Transverse colon (tissue), 4 donors: ENCODE measurements around the gene CHAT. TPM values are rescaled to one million over a fixed set of nuclear protein-coding genes. Genes with fewer than 3 reads are reported as not detected.

Source experiments
- DNase-seq: peaks from one replicate; pipeline ENCODE4 v3.0.0-alpha.2; 2019
- H3K27ac ChIP-seq, 4 donors: fragments of 200-600 bp; sonication (generic); 2 replicates each; pipeline ENCODE4 v1.5.1; 2016 to 2018; ENCODE audit warnings: inconsistent platforms in 4 of 4
- H3K27me3 ChIP-seq: fragments of 200-600 bp; sonication (generic); 2 replicates; pipeline ENCODE4 v1.5.1; 2017; ENCODE audit warnings: inconsistent platforms
- H3K36me3 ChIP-seq, 4 donors: fragments of 200-600 bp; sonication (generic); 2 replicates each; pipeline ENCODE4 v1.5.1; 2017 to 2019; ENCODE audit warnings: inconsistent platforms in 4 of 4
- H3K4me1 ChIP-seq, 4 donors: fragments of 200-600 bp; sonication (generic); 2 replicates each; pipeline ENCODE4 v1.5.1; 2017 to 2020; ENCODE audit warnings: inconsistent platforms in 4 of 4
- H3K4me3 ChIP-seq, 4 donors: fragments of 200-600 bp; sonication (generic); 1 replicate in 1 of 4; 2 replicates in 3 of 4; pipeline versions ENCODE4 v1.5.1 to v1.6.1; 2017 to 2019; ENCODE audit warnings: inconsistent platforms in 4 of 4
- H3K9me3 ChIP-seq, 2 donors: fragments of 200-600 bp; sonication (generic); 2 replicates each; pipeline ENCODE4 v1.5.1; 2017 to 2019; ENCODE audit warnings: inconsistent platforms in 2 of 2
- EP300 ChIP-seq: sonication (generic); formaldehyde crosslinking; IDR thresholded peaks from one replicate; pipeline ENCODE4 v1.6.1; 2017; ENCODE audit warnings: antibody characterized with exemption, low read depth
- POLR2A ChIP-seq: fragments of 450-650 bp; IDR thresholded peaks from one replicate; pipeline ENCODE4 v1.6.1; 2016; ENCODE audit warnings: antibody characterized with exemption, mild to moderate bottlenecking, moderate library complexity
- POLR2AphosphoS5 ChIP-seq, 3 donors: sonication (generic); formaldehyde crosslinking; IDR thresholded peaks; one replicate each; pipeline ENCODE4 v1.6.1; 2016; ENCODE audit warnings: antibody characterized with exemption in 3 of 3
- WGBS, 2 donors: methylation state at CpG; one replicate each; pipeline ENCODE4 v1.1.5; 2018; ENCODE audit warnings: low coverage in 1 of 2; 5-methylcytosine and 5-hydroxymethylcytosine counted together
- in situ Hi-C, 4 donors: fragments of 200-750 bp; cut with MboI; loops; one replicate each; pipeline versions ENCODE4 v1.15.0 to v1.15.1; 2017; ENCODE audit warnings: low sequenced_read_pairs in 3 of 4, low pct_ligation_motif_present in 1 of 4, low pct_unique_long_range_greater_than_20kb in 1 of 4
- intact Hi-C: fragments of 100-400 bp; cut with DNase I; formaldehyde crosslinking; loops from one replicate; pipeline ENCODE4 v1.15.1; 2023; ENCODE audit warnings: low total_unique reads
- total RNA-seq, 4 donors: library from RNA; depleted of rRNA; stranded (reverse); fragments of >200 nt; gene quantifications; one replicate each; pipeline ENCODE4 v1.1.0, GENCODE V29; 2016
- TF ChIP-seq, protein P1 (sequence below), 5 experiments: fragments of 200-600 bp in 3 of 5; fragments of 450-650 bp in 2 of 5; sonication (generic) in 3 of 5; IDR thresholded peaks; 1 replicate in 2 of 5; 2 replicates in 3 of 5; pipeline ENCODE4 v1.5.1; 2016 to 2017; ENCODE audit warnings: antibody characterized with exemption in 5 of 5, inconsistent platforms in 3 of 5, mild to moderate bottlenecking in 2 of 5, moderate library complexity in 1 of 5

The CHAT gene
- total RNA-seq, 4 donors from 2014 or later: 1.1 to 3.8 TPM; not detected in 2

DNA sequence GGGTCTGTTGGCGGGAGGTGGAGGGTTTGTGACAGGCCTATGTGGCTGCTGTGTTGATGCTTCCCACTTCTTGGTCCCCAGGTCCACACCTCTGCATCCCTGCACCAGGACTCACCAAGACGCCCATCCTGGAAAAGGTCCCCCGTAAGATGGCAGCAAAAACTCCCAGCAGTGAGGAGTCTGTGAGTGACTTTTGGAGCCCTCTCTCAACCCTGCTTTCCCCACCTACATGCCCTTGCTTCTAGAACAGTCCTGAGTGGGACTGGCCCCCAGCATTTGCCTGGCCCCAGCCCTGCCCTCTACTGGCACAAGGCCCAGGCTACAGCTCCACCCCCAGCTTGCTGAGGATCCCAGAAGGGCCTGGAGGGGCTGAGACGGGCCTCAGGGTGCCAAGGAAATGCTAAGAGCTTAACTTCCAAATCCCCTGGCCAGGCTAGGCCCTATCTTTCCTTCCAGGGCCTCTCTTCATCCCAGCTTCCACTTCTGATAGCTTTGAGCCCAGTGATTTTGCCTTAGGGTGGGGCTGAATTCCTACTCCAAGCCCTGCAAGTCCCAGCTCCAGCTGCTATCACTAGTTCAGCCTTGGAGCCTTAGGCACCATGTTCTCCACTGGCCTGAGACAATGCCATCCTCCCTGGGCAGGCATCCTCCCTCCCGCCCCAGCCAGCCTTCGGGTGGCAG, 2.7 kb downstream of the CHAT start:
- intact Hi-C loops (loop anchor here (10.0 kb wide), 1 partner anchor 1352 kb away; no protein-coding TSS in a partner anchor), in situ Hi-C loops (no loop called here)
- WGBS, 2 donors: 65% methylated on average over 6 of the region's 6 CpGs; no CpG with 5 or more reads in 1 of the 2 donors
- no peak for DNase-seq
- no peaks in the 10 kb centered on the region for H3K4me1 ChIP-seq
- no peaks in the 10 kb centered on the region for H3K9me3 ChIP-seq
- TF ChIP-seq EP300 (no peak), POLR2A (no peak), POLR2AphosphoS5 (IDR thresholded peaks at IDR 0.05) (no peak)
- TF ChIP-seq, protein P1, sequence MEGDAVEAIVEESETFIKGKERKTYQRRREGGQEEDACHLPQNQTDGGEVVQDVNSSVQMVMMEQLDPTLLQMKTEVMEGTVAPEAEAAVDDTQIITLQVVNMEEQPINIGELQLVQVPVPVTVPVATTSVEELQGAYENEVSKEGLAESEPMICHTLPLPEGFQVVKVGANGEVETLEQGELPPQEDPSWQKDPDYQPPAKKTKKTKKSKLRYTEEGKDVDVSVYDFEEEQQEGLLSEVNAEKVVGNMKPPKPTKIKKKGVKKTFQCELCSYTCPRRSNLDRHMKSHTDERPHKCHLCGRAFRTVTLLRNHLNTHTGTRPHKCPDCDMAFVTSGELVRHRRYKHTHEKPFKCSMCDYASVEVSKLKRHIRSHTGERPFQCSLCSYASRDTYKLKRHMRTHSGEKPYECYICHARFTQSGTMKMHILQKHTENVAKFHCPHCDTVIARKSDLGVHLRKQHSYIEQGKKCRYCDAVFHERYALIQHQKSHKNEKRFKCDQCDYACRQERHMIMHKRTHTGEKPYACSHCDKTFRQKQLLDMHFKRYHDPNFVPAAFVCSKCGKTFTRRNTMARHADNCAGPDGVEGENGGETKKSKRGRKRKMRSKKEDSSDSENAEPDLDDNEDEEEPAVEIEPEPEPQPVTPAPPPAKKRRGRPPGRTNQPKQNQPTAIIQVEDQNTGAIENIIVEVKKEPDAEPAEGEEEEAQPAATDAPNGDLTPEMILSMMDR (IDR thresholded peaks at IDR 0.05): no peak
- H3K4me3 ChIP-seq: no peak overlapping the region
- peaks cover 71% of the 10 kb centered on the region for H3K27me3 ChIP-seq
- no peak overlapping the region for H3K27ac ChIP-seq
- no peaks in the 10 kb centered on the region for H3K36me3 ChIP-seq

DNA sequence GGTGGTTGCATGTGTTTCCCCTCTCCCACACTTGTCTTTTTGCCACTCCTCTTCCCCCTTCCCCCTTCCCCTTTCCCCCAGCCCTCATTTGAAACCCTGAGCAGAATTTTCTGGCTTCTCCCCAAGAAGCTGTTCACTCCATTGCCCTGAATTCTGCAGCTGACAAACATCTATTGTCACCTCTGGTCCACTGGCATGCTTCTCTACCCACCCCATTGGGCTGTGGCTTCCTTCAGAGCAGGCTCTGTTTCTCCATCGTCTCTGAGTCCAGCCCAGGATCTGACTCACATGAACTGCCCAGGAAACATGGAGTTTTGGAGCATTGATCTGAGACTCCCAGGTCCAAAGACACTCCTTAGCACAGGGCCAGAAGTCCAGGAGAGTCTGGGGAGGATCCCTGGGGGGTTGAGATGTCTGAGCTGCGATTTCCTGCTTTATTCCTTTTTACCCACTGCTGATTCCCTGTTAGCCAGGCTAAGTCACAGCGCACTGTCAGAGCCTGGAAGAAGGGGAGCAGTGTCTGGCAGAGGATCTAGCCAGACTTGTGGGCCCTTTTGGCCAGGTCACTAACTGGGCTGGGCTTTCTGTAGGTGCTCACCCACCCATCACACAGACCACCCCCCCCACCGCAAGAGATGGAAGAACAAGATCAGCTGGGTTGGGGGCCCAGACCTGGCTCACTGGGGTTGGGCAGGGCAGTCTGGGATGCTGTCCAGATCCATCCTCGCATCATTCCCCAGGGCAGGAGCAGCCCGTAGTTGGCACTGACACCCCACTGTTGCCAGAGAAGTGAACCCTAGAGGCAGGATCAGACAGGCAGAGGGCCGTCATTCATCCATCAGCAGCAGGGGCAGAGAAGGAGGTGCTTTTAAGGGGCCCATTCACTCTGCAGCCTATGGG, 3.5 kb downstream of the CHAT start:
- Histone ChIP-seq H3K9me3 (no peaks in the 10 kb centered on the region), H3K27me3 (peaks cover 63% of the 10 kb centered on the region), H3K27ac (no peak overlapping the region), H3K4me3 (no peak overlapping the region), H3K36me3 (no peaks in the 10 kb centered on the region), H3K4me1 (no peaks in the 10 kb centered on the region)
- intact Hi-C loops (loop anchor here (10.0 kb wide), 1 partner anchor 1353 kb away; no protein-coding TSS in a partner anchor), in situ Hi-C loops (no loop called here)
- no peak for TF ChIP-seq EP300
- TF ChIP-seq POLR2A: no peak
- TF ChIP-seq, protein P1 (IDR thresholded peaks at IDR 0.05): no peak
- TF ChIP-seq POLR2AphosphoS5 (IDR thresholded peaks at IDR 0.05): no peak
- WGBS, 2 donors: 71% methylated on average over 6 of the region's 7 CpGs; no CpG with 5 or more reads in 1 of the 2 donors
- DNase-seq: no peak

DNA sequence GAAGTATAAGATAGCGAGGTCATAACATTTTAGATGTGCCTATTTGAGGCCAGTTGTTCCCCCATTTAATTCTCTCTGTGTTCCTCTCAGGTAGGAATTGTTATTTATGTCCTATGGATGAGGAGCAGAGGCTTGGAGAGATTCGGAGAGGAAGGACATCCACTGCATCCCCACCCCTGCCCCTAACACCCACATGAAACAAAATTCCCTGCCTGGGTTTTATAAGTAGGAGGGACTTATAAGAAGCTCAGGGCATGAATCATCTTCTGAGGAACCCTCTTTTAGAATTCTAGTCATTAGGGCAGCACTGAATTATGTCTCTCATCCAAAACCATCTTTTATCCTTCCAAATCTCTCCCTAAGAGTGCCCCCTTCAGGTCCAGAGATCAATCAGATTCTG, 5.0 kb downstream of the CHAT start:
- in situ Hi-C loops (no loop called here), intact Hi-C loops (loop anchor here (10.0 kb wide), 1 partner anchor 1354 kb away; no protein-coding TSS in a partner anchor)
- no peak for DNase-seq
- Histone ChIP-seq H3K9me3 (no peaks in the 10 kb centered on the region), H3K27ac (no peak overlapping the region), H3K36me3 (no peaks in the 10 kb centered on the region), H3K4me3 (no peak overlapping the region), H3K4me1 (no peaks in the 10 kb centered on the region), H3K27me3 (peaks cover 49% of the 10 kb centered on the region)
- TF ChIP-seq EP300 (no peak), POLR2A (no peak), POLR2AphosphoS5 (IDR thresholded peaks at IDR 0.05) (no peak)
- TF ChIP-seq, protein P1 (IDR thresholded peaks at IDR 0.05): no peak
- WGBS, 2 donors: 56 to 83% methylated on average over 1 to 2 of the region's 2 CpGs

- H3K9me3 ChIP-seq: no peaks in the 10 kb centered on the region
- H3K27me3 ChIP-seq: peaks cover 41% of the 10 kb centered on the region
- no peaks in the 10 kb centered on the region for H3K4me1 ChIP-seq
- TF ChIP-seq POLR2A (no peak), EP300 (no peak), POLR2AphosphoS5 (IDR thresholded peaks at IDR 0.05) (no peak)
- TF ChIP-seq, protein P1 (IDR thresholded peaks at IDR 0.05): no peak
- H3K27ac ChIP-seq: no peak overlapping the region
- 29 to 64% methylated on average over 5 to 10 of the region's 10 CpGs for WGBS, 2 donors
- no peaks in the 10 kb centered on the region for H3K36me3 ChIP-seq
- H3K4me3 ChIP-seq: no peak overlapping the region
- no peak for DNase-seq
- in situ Hi-C loops: no loop called here
- intact Hi-C loops: loop anchor here (10.0 kb wide), 1 partner anchor 1355 kb away; no protein-coding TSS in a partner anchor
Measured at GRCh38 chr10:49619613-49620012, 5.8 kb downstream of the CHAT start.
